CD4-positive, alpha-beta memory T cell (primary cell): Measurements from ENCODE around the gene CDK14. TPM values are rescaled to one million over a fixed set of nuclear protein-coding genes. Genes with fewer than 3 reads are reported as not detected.
"Not testable (repeated sequence)": the region's sequence is repeated elsewhere in the genome, so short reads cannot be mapped to it uniquely, and the experiment has no call there.

Experiments used
- CTCF ChIA-PET: fragments of 350-600 bp; sonication (Branson Sonifier 250); formaldehyde crosslinking; loops from one replicate; lab custom pipeline; 2021; ENCODE audit warnings: inconsistent platforms; ENCODE audit not compliant: partially characterized antibody; lab: Charles Lee
- POLR2A ChIA-PET: fragments of 350-600 bp; sonication (Branson Sonifier 250); formaldehyde crosslinking; loops from one replicate; lab custom pipeline; 2021; ENCODE audit not compliant: partially characterized antibody; lab: Charles Lee
- DNase-seq, 5 donors: peaks; one replicate each; pipeline versions ENCODE4 v3.0.0 to v3.0.0-alpha.2; 2020 to 2022; ENCODE audit warnings: mixed read lengths in 1 of 5
- H3K27ac ChIP-seq: one replicate; pipeline ENCODE4 v1.7.0; 2013; ENCODE audit warnings: low read depth, low read length
- H3K27me3 ChIP-seq: 2 replicates; pipeline ENCODE4 v1.7.0; 2013; ENCODE audit warnings: mild to moderate bottlenecking, low read length, moderate library complexity; ENCODE audit not compliant: insufficient read depth
- H3K36me3 ChIP-seq: 2 replicates; pipeline ENCODE4 v1.7.0; 2013; ENCODE audit warnings: mild to moderate bottlenecking, low read length, moderate library complexity; ENCODE audit not compliant: insufficient read depth
- H3K4me1 ChIP-seq: 2 replicates; pipeline ENCODE4 v1.7.0; 2013; ENCODE audit warnings: mild to moderate bottlenecking, low read length, moderate library complexity; ENCODE audit not compliant: insufficient read depth
- H3K4me3 ChIP-seq, 2 donors: one replicate each; pipeline ENCODE4 v1.7.0; 2013; ENCODE audit warnings: low read length in 2 of 2, mild to moderate bottlenecking in 1 of 2
- H3K9me3 ChIP-seq, 2 donors: one replicate each; pipeline ENCODE4 v1.7.0; 2013; ENCODE audit warnings: low read length in 2 of 2, control low read depth in 1 of 2; ENCODE audit not compliant: control insufficient read depth in 1 of 2
- H3K27ac Mint-ChIP-seq, 7 donors: one replicate each; pipeline ENCODE4 v1.8.0; 2020 to 2021; ENCODE audit warnings: mixed read lengths in 7 of 7, mild to moderate bottlenecking in 6 of 7, inconsistent platforms in 3 of 7, moderate library complexity in 3 of 7
- H3K27me3 Mint-ChIP-seq, 2 donors: one replicate each; pipeline ENCODE4 v1.8.0; 2020 to 2021; ENCODE audit warnings: mixed read lengths in 2 of 2
- H3K36me3 Mint-ChIP-seq, 2 donors: one replicate each; pipeline ENCODE4 v1.8.0; 2020 to 2021; ENCODE audit warnings: mixed read lengths in 2 of 2, inconsistent platforms in 1 of 2, mild to moderate bottlenecking in 1 of 2
- H3K4me1 Mint-ChIP-seq, 4 donors: one replicate each; pipeline ENCODE4 v1.8.0; 2020 to 2021; ENCODE audit warnings: mixed read lengths in 4 of 4, mild to moderate bottlenecking in 1 of 4
- H3K4me3 Mint-ChIP-seq, 8 donors: one replicate each; pipeline ENCODE4 v1.8.0; 2020 to 2021; ENCODE audit warnings: mixed read lengths in 8 of 8, mild to moderate bottlenecking in 7 of 8, moderate library complexity in 6 of 8, inconsistent platforms in 3 of 8
- H3K9me3 Mint-ChIP-seq, 8 donors: one replicate each; pipeline ENCODE4 v1.8.0; 2020 to 2021; ENCODE audit warnings: mixed read lengths in 8 of 8, mild to moderate bottlenecking in 5 of 8, inconsistent platforms in 3 of 8, moderate library complexity in 1 of 8
- intact Hi-C: fragments of 100-400 bp; cut with micrococcal nuclease; formaldehyde crosslinking; loops from one replicate; pipeline ENCODE4 v1.15.1; 2023
- polyA plus RNA-seq, 2 donors: library from polyadenylated mRNA; unstranded; fragments of 300-500 nt; fragmentation: Illumina TruSeq; gene quantifications; one replicate each; pipeline ENCODE4 v1.2.3, GENCODE V29; 2021
- total RNA-seq, 2 experiments: library from RNA; stranded (reverse); gene quantifications; one replicate each; pipeline ENCODE4 v1.2.3, GENCODE V29; 2021

CDK14 gene
- total and polyA plus RNA-seq, 4 experiments from 2014 or later, result 0.47 to 0.81 (median 0.70) TPM; not detected in 1

DNA sequence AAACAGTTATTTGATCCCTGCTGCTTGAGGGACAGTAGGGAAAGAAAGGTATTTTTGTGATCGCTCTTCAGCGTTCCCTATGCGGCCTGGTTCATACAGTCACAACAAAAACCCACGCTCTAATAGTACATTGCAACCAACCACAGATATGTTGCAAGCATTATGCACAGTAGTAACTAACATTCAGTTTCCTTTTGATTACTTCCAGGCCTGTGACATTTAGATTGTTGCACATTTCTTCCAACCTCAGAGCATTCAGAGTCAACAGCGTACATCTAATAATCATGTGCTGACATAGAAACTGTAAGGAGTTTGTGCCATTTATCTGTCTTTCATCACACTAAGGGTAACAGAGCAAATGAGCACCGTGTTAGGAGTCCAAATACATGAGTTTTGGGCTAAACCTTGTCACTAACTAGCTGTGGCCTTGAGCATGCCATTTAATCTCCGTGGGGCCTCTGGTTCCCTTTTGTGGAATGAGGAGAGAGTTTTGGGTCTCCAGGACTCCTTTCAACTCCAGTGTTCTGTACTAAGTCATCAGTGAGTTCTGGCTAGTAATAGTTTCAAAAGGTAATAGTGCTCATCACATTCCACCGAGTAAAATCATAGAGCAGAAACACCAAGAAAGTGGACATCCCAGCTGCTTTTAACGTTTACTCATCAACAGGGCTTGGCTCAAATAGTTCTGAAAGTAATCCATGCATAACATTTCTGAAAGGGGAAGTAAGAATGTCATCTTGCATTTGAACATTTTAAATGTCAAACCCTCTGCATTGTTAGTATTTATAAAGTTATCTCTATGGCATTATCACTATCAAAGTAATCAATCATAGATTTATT lies 569.1 kb downstream of the CDK14 start:
- POLR2A ChIA-PET, result no interaction called here
- intact Hi-C loops, result no loop called here
- CTCF ChIA-PET, result no interaction called here

DNA sequence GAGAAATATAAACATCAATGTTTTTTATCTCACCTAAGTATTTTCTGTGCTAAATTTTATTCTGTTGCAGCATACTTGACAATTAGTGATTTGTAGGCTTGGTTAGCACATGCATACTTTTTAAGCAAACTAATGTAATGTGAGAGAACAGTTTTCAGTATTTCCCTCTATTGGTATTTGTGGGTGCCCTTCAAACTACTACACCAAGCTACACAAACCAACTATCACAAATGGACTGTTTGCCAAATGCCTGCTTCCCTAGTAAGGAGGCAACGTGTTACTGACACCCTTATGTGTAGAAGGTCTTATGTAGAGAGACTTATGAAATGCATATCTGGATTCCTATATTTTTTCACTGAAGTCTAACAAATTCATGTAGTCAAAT lies 569.7 kb downstream of the CDK14 start:
- Histone ChIP-seq H3K4me3 (no peak overlapping the region), H3K36me3 (no peaks in the 10 kb centered on the region), H3K9me3 (no peaks in the 10 kb centered on the region), H3K27ac (no peak overlapping the region), H3K27me3 (no peaks in the 10 kb centered on the region), H3K4me1 (no peaks in the 10 kb centered on the region)
- H3K9me3 Mint-ChIP-seq, result peaks cover 0 to 5% (median 0%) of the 10 kb centered on the region in 8 donors
- H3K4me3 Mint-ChIP-seq, result no peak overlapping the region
- intact Hi-C loops, result no loop called here
- DNase-seq, result no peak
- no peak overlapping the region for H3K27ac Mint-ChIP-seq
- POLR2A ChIA-PET, result no interaction called here
- H3K36me3 Mint-ChIP-seq, result no peaks in the 10 kb centered on the region
- CTCF ChIA-PET, result no interaction called here
- no peaks in the 10 kb centered on the region for H3K4me1 Mint-ChIP-seq
- no peaks in the 10 kb centered on the region for H3K27me3 Mint-ChIP-seq

More for the DNA sequence above, 569.1 kb downstream of the CDK14 start:
- H3K4me1 ChIP-seq, result no peaks in the 10 kb centered on the region
- peaks cover 0 to 5% (median 0%) of the 10 kb centered on the region in 8 donors for H3K9me3 Mint-ChIP-seq
- no peaks in the 10 kb centered on the region for H3K36me3 ChIP-seq
- no peak overlapping the region for H3K4me3 Mint-ChIP-seq
- H3K4me1 Mint-ChIP-seq, result no peaks in the 10 kb centered on the region
- DNase-seq, result no peak
- H3K27ac ChIP-seq, result no peak overlapping the region
- H3K36me3 Mint-ChIP-seq, result no peaks in the 10 kb centered on the region
- no peaks in the 10 kb centered on the region for H3K9me3 ChIP-seq
- no peak overlapping the region for H3K27ac Mint-ChIP-seq
- H3K4me3 ChIP-seq, result no peak overlapping the region
- no peaks in the 10 kb centered on the region for H3K27me3 ChIP-seq
- H3K27me3 Mint-ChIP-seq, result no peaks in the 10 kb centered on the region

DNA sequence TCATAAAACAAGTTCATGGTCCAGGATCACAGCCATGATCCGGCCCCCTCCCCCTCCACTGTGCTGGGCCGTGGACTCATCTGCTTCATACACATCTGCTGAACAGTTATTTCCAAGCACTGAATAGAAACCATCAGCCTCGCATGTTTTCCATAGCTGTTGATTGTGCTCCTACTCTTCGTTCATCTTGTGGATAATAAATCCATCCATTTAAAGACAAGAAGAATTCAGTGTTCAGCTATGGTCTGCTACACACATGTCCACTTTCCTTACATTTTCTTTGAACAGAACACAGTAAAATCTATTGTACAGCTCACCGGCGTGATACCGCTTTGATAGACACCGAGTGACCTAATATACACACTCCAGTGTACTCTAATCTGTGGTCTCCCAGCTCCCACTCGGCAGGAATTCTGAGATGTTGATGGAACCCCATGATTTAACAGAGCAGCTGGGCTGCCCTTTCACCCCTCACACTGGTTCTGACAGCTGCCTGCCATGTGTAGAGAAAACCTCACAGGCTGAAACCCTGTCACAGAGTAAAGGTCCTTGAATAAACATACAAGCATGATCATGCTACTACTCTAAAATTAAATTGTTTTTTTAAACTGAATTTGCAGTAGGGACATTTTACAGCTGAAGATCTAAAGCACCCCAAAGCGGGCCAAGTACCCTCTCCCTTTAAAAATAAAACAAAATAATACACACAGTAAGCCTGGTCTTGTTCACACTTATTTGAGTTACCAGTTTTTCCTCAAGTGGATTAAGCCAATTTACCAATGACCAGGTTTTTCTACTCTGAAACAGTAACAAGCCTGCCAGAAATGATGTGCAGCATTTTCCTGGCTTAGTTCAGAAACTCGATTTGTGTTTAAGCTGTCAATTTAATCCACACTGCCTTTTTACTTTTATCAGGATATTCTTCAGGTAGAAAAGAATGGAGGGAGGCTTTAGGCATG lies 573.0 kb downstream of the CDK14 start:
- H3K4me1 ChIP-seq, result no peaks in the 10 kb centered on the region
- no peak overlapping the region for H3K27ac Mint-ChIP-seq
- no peaks in the 10 kb centered on the region for H3K27me3 Mint-ChIP-seq
- no peaks in the 10 kb centered on the region for H3K36me3 Mint-ChIP-seq
- H3K4me3 Mint-ChIP-seq, result no peak overlapping the region
- no peaks in the 10 kb centered on the region for H3K9me3 ChIP-seq
- H3K27me3 ChIP-seq, result no peaks in the 10 kb centered on the region
- no peak overlapping the region for H3K4me3 ChIP-seq
- POLR2A ChIA-PET, result no interaction called here
- CTCF ChIA-PET, result no interaction called here
- intact Hi-C loops, result no loop called here
- no peaks in the 10 kb centered on the region for H3K4me1 Mint-ChIP-seq
- peaks cover 0 to 4% (median 0%) of the 10 kb centered on the region in 8 donors for H3K9me3 Mint-ChIP-seq
- DNase-seq, result no peak
- no peaks in the 10 kb centered on the region for H3K36me3 ChIP-seq
- H3K27ac ChIP-seq, result no peak overlapping the region

DNA sequence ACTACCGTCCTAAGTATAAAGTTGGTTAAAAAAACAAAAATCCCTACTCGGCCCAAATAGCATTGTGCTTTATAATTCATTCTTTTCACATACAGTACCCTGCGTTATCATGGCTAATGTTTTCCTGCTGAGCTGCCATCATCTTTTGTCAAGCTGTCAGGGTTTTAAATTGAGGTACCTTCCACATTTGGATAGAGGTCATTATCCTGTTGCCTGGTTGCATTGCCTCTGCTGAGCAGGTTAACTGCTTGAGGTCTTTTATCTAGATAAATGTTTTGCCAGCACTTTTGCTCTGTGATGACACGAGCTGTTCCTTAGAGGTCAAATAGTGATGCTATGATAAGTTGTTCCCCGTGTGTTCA lies 573.7 kb downstream of the CDK14 start:
- Histone ChIP-seq H3K36me3 (no peaks in the 10 kb centered on the region), H3K4me3 (no peak overlapping the region), H3K27ac (no peak overlapping the region), H3K27me3 (no peaks in the 10 kb centered on the region), H3K9me3 (no peaks in the 10 kb centered on the region), H3K4me1 (no peaks in the 10 kb centered on the region)
- Mint-ChIP-seq H3K9me3 (peaks cover 0 to 4% (median 0%) of the 10 kb centered on the region in 8 donors), H3K27ac (no peak overlapping the region), H3K4me1 (no peaks in the 10 kb centered on the region), H3K4me3 (no peak overlapping the region), H3K27me3 (no peaks in the 10 kb centered on the region), H3K36me3 (no peaks in the 10 kb centered on the region)
- DNase-seq, result no peak
- ChIA-PET POLR2A (no interaction called here), CTCF (no interaction called here)
- intact Hi-C loops, result no loop called here

DNA sequence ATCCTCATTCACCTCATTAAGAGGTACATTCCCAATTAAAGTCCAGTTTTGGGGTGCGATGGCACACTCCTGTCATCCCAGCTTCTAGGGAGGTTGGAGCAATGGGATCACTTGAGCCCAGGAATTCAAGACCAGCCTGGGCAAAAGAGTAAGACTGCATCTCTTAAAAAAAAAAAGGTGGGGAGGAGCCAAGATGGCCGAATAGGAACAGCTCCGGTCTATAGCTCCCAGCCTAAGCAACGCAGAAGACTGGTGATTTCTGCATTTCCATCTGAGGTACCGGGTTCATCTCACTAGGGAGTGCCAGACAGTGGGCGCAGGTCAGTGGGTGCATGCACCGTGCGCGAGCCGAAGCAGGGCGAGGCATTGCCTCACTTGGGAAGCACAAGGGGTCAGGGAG lies 577.1 kb downstream of the CDK14 start:
- H3K9me3 Mint-ChIP-seq, H3K27me3 Mint-ChIP-seq, CTCF ChIA-PET, H3K9me3 ChIP-seq, H3K4me3 Mint-ChIP-seq, H3K4me1 Mint-ChIP-seq, H3K4me1 ChIP-seq, H3K27me3 ChIP-seq, H3K27ac Mint-ChIP-seq, POLR2A ChIA-PET, intact Hi-C loops, H3K36me3 Mint-ChIP-seq, H3K36me3 ChIP-seq, H3K4me3 ChIP-seq, H3K27ac ChIP-seq, DNase-seq: not testable (repeated sequence)

DNA sequence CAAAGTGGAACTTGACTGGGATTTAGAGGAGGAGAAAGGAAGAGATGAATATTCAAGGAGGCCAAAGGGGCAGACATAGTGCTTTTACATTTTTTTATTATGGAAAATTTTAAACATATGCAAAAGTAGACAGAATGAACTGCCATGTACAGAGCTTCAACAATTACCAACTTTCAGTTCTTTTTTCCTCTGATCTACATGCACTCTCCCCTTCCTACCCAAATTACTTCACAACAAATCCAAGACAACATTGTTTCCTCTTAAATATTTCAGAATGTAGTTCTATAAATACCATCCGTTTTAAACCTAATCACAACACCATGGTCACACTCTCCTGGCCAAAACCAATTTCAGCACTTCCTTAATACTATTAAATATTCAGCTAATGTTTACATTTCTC lies 584.6 kb downstream of the CDK14 start:
- H3K4me1 Mint-ChIP-seq, result no peaks in the 10 kb centered on the region

DNA sequence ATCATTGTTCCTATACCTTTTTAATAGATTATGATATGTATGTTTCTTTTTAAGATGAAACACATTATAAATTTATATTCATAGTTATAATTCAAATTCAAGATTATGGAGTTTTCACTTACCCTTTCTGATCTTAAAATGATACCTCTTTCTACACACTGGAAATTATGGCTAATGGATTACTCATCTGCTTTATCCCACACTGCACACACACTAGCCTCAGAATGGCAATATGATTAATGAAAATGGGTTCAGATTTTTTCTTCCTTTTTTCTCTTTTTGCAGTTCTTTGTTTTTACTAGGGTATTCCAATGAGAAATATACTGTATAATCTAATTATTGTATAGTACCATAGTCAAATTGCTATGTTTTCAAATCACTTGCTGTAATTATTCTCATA lies 585.8 kb downstream of the CDK14 start:
- Mint-ChIP-seq H3K36me3 (no peaks in the 10 kb centered on the region), H3K4me1 (no peaks in the 10 kb centered on the region), H3K27ac (no peak overlapping the region)

More for the DNA sequence above, 584.6 kb downstream of the CDK14 start:
- Mint-ChIP-seq H3K4me3 (no peak overlapping the region), H3K27ac (no peak overlapping the region), H3K36me3 (no peaks in the 10 kb centered on the region), H3K9me3 (peaks cover 0 to 7% (median under 1%) of the 10 kb centered on the region in 8 donors), H3K27me3 (peaks cover 0 to 1% of the 10 kb centered on the region in 2 donors)
- intact Hi-C loops, result no loop called here
- ChIA-PET CTCF (no interaction called here), POLR2A (no interaction called here)
- H3K36me3 ChIP-seq, result no peaks in the 10 kb centered on the region
- no peaks in the 10 kb centered on the region for H3K4me1 ChIP-seq
- no peak overlapping the region for H3K4me3 ChIP-seq
- no peaks in the 10 kb centered on the region for H3K9me3 ChIP-seq
- H3K27ac ChIP-seq, result no peak overlapping the region
- no peaks in the 10 kb centered on the region for H3K27me3 ChIP-seq
- DNase-seq, result no peak

More for the DNA sequence above, 585.8 kb downstream of the CDK14 start:
- Mint-ChIP-seq H3K4me3 (no peak overlapping the region), H3K9me3 (peaks cover 0 to 7% (median 0%) of the 10 kb centered on the region in 8 donors), H3K27me3 (peaks cover 0 to 1% of the 10 kb centered on the region in 2 donors)
- DNase-seq, result no peak
- no peaks in the 10 kb centered on the region for H3K9me3 ChIP-seq
- no peak overlapping the region for H3K27ac ChIP-seq
- H3K4me1 ChIP-seq, result no peaks in the 10 kb centered on the region
- ChIA-PET CTCF (no interaction called here), POLR2A (no interaction called here)
- intact Hi-C loops, result no loop called here
- no peaks in the 10 kb centered on the region for H3K36me3 ChIP-seq
- no peak overlapping the region for H3K4me3 ChIP-seq
- no peaks in the 10 kb centered on the region for H3K27me3 ChIP-seq
